ENCODE results near the gene MICAL3. TPM values are rescaled to one million over a fixed set of nuclear protein-coding genes. Genes with fewer than 3 reads are reported as not detected.

The MICAL3 gene
- total and polyA plus RNA-seq, 9 donors, result 17.5 to 106 (median 81.3) TPM

DNA sequence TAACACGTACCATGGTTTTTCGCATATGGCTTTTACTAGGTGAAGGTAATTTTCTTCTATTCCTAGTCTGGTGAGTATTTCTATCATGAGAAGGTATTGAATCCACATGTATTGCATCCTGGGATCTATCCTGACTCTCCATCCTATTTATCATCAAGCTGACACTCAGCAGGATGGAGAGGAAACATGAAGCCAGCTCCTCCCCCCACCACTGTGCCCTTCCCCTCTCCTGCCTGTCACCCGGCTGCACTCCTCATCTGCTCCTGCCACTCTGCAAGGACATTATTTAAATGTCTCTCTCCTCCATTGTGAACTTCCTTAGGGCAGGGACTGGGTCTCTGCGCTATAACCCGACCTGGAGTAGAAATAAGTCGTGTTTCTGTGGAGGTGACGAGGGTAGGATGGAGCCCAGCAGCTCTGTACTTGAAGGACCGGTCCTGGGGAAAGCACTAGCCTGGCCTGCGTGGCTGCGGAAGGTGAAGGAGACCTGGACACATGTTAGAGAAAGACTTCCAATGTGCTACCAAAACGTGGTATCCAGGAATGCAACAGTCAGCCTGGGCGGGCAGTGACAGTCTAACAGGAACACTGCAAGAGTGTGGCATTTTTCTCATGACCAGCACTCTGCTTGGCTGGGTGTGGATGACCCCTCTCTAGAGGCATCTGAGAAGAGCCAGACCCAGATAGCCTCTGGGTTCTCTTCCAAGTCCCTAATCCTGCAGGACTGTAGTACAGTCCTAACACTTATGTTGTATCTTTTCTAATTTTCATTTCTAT, 111.2 kb downstream of the MICAL3 start:
- Histone ChIP-seq H3K9me3 (no peaks in the 10 kb centered on the region), H3K27me3 (no peaks in the 10 kb centered on the region), H3K27ac (no peak overlapping the region), H3K36me3 (no peaks in the 10 kb centered on the region), H3K4me3 (no peak overlapping the region), H3K4me1 (ENCODE audit: insufficient read depth) (peaks cover 12% of the 10 kb centered on the region)
- TF ChIP-seq POLR2A (IDR thresholded peaks at IDR 0.05), result no peak
- TF ChIP-seq EP300 (IDR thresholded peaks at IDR 0.05), result no peak
- TF ChIP-seq, protein P1, sequence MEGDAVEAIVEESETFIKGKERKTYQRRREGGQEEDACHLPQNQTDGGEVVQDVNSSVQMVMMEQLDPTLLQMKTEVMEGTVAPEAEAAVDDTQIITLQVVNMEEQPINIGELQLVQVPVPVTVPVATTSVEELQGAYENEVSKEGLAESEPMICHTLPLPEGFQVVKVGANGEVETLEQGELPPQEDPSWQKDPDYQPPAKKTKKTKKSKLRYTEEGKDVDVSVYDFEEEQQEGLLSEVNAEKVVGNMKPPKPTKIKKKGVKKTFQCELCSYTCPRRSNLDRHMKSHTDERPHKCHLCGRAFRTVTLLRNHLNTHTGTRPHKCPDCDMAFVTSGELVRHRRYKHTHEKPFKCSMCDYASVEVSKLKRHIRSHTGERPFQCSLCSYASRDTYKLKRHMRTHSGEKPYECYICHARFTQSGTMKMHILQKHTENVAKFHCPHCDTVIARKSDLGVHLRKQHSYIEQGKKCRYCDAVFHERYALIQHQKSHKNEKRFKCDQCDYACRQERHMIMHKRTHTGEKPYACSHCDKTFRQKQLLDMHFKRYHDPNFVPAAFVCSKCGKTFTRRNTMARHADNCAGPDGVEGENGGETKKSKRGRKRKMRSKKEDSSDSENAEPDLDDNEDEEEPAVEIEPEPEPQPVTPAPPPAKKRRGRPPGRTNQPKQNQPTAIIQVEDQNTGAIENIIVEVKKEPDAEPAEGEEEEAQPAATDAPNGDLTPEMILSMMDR (IDR thresholded peaks at IDR 0.05), result no peak
- no peak for DNase-seq
- intact Hi-C loops (cut with DNase I), result loop anchor here in 3 of 4 donors (10.0 kb wide), 3 partner anchors 68 to 162 kb away; partner anchors contain the start of gene PEX26 (in 2 of the 3)
- WGBS, 3 donors, result 82 to 87% (median 83%) methylated on average over 12 of the region's 12 CpGs

DNA sequence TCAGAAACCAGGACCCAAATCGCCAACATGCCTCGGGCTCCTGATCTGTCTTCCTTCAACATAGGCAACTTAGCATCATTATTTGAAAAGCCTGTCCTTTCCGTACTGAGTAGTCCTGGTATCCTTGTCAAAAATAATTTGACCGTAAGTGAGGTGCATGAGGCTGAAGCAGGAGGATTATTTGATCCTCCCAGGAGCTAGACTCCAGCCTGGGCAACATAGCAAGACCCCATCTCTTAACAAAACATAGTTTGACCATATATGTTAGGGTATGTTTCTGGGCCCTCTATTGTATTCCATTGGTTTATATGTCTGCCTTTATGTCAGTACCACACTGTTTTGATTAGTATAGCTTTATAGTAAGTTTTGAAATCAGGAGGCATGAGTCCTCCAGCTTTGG, 112.5 kb downstream of the MICAL3 start:
- intact Hi-C loops (cut with DNase I), result loop anchor here in 3 of 4 donors (2.0 to 10.0 kb wide), 4 partner anchors 67 to 163 kb away; partner anchors contain the start of gene PEX26 (in 2 of the 3)
- Histone ChIP-seq H3K27ac (no peak overlapping the region), H3K9me3 (no peaks in the 10 kb centered on the region), H3K36me3 (no peaks in the 10 kb centered on the region), H3K27me3 (no peaks in the 10 kb centered on the region), H3K4me1 (ENCODE audit: insufficient read depth) (peaks cover 12% of the 10 kb centered on the region), H3K4me3 (no peak overlapping the region)
- no peak for TF ChIP-seq EP300 (IDR thresholded peaks at IDR 0.05)
- TF ChIP-seq POLR2A (IDR thresholded peaks at IDR 0.05), result no peak
- TF ChIP-seq, protein P1 (IDR thresholded peaks at IDR 0.05), result no peak
- WGBS, 3 donors, result 96 to 99% (median 96%) methylated on average over 4 of the region's 4 CpGs
- no peak for DNase-seq

GRCh38 chr22:17911312-17911705, 113.1 kb downstream of the MICAL3 start:
- peak overlapping the region in 1 of 2 donors; percentile 54 for H3K27ac ChIP-seq
- no peaks in the 10 kb centered on the region for H3K36me3 ChIP-seq
- 84 to 86% (median 85%) methylated on average over 6 of the region's 6 CpGs for WGBS, 3 donors
- peaks cover 12% of the 10 kb centered on the region for H3K4me1 ChIP-seq (ENCODE audit: insufficient read depth)
- no peak overlapping the region for H3K4me3 ChIP-seq
- no peaks in the 10 kb centered on the region for H3K27me3 ChIP-seq
- H3K9me3 ChIP-seq, result no peaks in the 10 kb centered on the region
- TF ChIP-seq POLR2A (IDR thresholded peaks at IDR 0.05) (no peak), EP300 (IDR thresholded peaks at IDR 0.05) (no peak)
- TF ChIP-seq, protein P1 (IDR thresholded peaks at IDR 0.05), result no peak
- intact Hi-C loops (cut with DNase I), result loop anchor here in 3 of 4 donors (2.0 to 10.0 kb wide), 4 partner anchors 67 to 163 kb away; partner anchors contain the start of gene PEX26 (in 2 of the 3)
- DNase-seq, result no peak

DNA sequence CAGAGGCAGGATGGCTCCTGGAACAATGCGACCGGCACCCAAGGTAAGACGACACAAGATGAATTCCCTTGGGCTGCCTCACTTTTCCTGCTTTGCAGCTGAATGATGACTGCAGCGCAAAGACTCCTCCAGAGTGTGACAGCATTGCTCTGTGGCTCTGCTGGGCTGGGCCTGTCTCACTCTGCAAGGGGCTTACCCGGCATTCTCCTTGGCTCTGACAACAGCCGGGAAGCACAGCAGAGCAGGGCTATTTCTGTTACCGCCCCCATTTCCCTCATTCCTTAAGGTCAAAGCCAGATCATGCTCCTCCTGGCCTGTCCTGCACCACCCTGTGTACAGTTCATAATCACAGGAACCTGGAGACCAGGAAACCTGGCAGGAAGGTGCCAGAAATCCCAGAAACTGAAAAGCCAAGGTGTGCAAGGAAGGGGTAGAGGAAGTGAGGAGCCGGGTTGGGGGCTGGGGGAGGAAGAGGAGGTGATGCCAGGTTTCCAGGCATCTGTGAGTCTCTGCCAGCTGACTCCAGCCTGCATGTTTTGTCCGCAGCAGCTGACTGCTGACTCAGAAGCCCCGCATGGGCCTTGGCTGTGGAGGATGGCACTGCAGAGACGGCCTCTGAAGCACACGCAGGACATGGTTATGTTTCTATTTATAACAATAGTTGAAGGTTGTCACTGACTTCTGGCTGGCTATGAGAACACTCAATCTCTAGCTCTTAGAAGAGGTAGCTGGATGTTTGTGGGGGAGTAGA, 113.6 kb downstream of the MICAL3 start:
- WGBS, 3 donors, result 9 to 20% (median 16%) methylated on average over 12 of the region's 12 CpGs
- intact Hi-C loops (cut with DNase I), result loop anchor here in 3 of 4 donors (2.0 to 10.0 kb wide), 4 partner anchors 66 to 164 kb away; partner anchors contain the start of gene PEX26 (in 2 of the 3)
- no peaks in the 10 kb centered on the region for H3K27me3 ChIP-seq
- H3K36me3 ChIP-seq, result no peaks in the 10 kb centered on the region
- peaks cover 12% of the 10 kb centered on the region for H3K4me1 ChIP-seq (ENCODE audit: insufficient read depth)
- TF ChIP-seq EP300 (IDR thresholded peaks at IDR 0.05) (peak; percentile 27), POLR2A (IDR thresholded peaks at IDR 0.05) (no peak)
- TF ChIP-seq, protein P1 (IDR thresholded peaks at IDR 0.05), result peak in 2 of 3 donors; percentile 4 to 11
- H3K4me3 ChIP-seq, result no peak overlapping the region
- no peaks in the 10 kb centered on the region for H3K9me3 ChIP-seq
- peak; percentile 71 to 77 (median 73) for DNase-seq
- H3K27ac ChIP-seq, result peak overlapping the region in 1 of 2 donors; percentile 54
